ENCODE results near the gene FOXP4.

Gene FOXP4

DNA sequence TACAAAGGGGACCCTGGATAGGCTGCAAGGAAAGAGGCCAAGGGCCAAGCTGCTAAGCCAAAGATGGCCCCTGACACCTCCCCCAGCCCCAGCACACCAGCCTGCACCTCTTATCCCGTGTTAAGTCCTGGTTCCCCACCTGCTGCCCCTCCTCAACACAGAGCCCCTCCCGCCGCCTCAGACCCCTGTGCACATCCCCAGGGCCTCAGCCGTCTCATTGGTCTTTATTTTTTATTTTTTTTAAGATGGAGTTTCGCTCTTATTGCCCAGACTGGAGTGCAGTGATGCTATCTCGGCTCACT, 55.0 kb downstream of the FOXP4 start:
- Histone ChIP-seq H3K27ac (ENCODE audit: low read depth, low read length, poor library complexity, severe bottlenecking) (no peak overlapping the region), H3K9ac (ENCODE audit: low read length) (no peak overlapping the region), H3K9me2 (ENCODE audit: low read depth, low read length) (no peaks in the 10 kb centered on the region), H3K9me3 (ENCODE audit: low read length) (no peaks in the 10 kb centered on the region), H3K4me1 (ENCODE audit: insufficient read depth, low read length, severe bottlenecking) (peaks cover 10% of the 10 kb centered on the region), H4K20me1 (ENCODE audit: insufficient read depth, low read length) (no peaks in the 10 kb centered on the region), H3K79me2 (ENCODE audit: insufficient read depth, low read length) (no peaks in the 10 kb centered on the region), H3K4me3 (ENCODE audit: low read depth, low read length, poor library complexity, severe bottlenecking) (no peak overlapping the region), H3K36me3 (ENCODE audit: insufficient read depth, low read length) (no peaks in the 10 kb centered on the region), H2AFZ (ENCODE audit: low read length) (no peak overlapping the region), H3F3A (ENCODE audit: insufficient read depth, low read length) (no peaks in the 10 kb centered on the region), H3K4me2 (ENCODE audit: low read length) (no peak overlapping the region), H3K27me3 (ENCODE audit: insufficient read depth, low read length) (no peaks in the 10 kb centered on the region)
- TF ChIP-seq, protein P1, sequence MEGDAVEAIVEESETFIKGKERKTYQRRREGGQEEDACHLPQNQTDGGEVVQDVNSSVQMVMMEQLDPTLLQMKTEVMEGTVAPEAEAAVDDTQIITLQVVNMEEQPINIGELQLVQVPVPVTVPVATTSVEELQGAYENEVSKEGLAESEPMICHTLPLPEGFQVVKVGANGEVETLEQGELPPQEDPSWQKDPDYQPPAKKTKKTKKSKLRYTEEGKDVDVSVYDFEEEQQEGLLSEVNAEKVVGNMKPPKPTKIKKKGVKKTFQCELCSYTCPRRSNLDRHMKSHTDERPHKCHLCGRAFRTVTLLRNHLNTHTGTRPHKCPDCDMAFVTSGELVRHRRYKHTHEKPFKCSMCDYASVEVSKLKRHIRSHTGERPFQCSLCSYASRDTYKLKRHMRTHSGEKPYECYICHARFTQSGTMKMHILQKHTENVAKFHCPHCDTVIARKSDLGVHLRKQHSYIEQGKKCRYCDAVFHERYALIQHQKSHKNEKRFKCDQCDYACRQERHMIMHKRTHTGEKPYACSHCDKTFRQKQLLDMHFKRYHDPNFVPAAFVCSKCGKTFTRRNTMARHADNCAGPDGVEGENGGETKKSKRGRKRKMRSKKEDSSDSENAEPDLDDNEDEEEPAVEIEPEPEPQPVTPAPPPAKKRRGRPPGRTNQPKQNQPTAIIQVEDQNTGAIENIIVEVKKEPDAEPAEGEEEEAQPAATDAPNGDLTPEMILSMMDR (IDR thresholded peaks at IDR 0.05; ENCODE audit: low read length) = no peak
- no peak for TF ChIP-seq EZH2 (IDR thresholded peaks at IDR 0.05; ENCODE audit: borderline replicate concordance, low read length)

DNA sequence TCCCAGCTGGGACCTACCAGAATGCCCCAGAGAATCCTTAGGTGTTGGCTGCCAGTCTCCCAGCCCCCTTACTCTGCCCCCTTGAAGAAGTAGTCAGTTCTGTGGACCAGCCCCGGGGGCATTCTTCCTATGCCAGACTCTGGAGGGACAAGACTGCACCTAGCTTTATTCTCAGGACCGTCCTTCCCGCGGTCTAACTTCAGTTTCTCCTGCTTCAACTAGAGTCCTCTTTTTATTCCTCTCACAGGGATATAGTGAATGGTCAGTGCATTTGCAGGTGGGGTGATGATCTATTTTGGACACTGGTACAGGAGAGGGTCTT, 56.2 kb downstream of the FOXP4 start:
- H3K79me2 ChIP-seq (ENCODE audit: insufficient read depth, low read length) = no peaks in the 10 kb centered on the region
- no peaks in the 10 kb centered on the region for H4K20me1 ChIP-seq (ENCODE audit: insufficient read depth, low read length)
- peaks cover 10% of the 10 kb centered on the region for H3K4me1 ChIP-seq (ENCODE audit: insufficient read depth, low read length, severe bottlenecking)
- no peak overlapping the region for H3K9ac ChIP-seq (ENCODE audit: low read length)
- H3K4me2 ChIP-seq (ENCODE audit: low read length) = no peak overlapping the region
- H3K36me3 ChIP-seq (ENCODE audit: insufficient read depth, low read length) = no peaks in the 10 kb centered on the region
- H3F3A ChIP-seq (ENCODE audit: insufficient read depth, low read length) = no peaks in the 10 kb centered on the region
- TF ChIP-seq EZH2 (IDR thresholded peaks at IDR 0.05; ENCODE audit: borderline replicate concordance, low read length) = no peak
- TF ChIP-seq, protein P1 (IDR thresholded peaks at IDR 0.05; ENCODE audit: low read length) = no peak
- H2AFZ ChIP-seq (ENCODE audit: low read length) = no peak overlapping the region
- no peaks in the 10 kb centered on the region for H3K9me2 ChIP-seq (ENCODE audit: low read depth, low read length)
- H3K27ac ChIP-seq (ENCODE audit: low read depth, low read length, poor library complexity, severe bottlenecking) = no peak overlapping the region
- H3K9me3 ChIP-seq (ENCODE audit: low read length) = no peaks in the 10 kb centered on the region
- H3K27me3 ChIP-seq (ENCODE audit: insufficient read depth, low read length) = 0 out of 2 replicates have a peak, but pooled peaks cover under 1% of the 10 kb centered on the region
- no peak overlapping the region for H3K4me3 ChIP-seq (ENCODE audit: low read depth, low read length, poor library complexity, severe bottlenecking)

DNA sequence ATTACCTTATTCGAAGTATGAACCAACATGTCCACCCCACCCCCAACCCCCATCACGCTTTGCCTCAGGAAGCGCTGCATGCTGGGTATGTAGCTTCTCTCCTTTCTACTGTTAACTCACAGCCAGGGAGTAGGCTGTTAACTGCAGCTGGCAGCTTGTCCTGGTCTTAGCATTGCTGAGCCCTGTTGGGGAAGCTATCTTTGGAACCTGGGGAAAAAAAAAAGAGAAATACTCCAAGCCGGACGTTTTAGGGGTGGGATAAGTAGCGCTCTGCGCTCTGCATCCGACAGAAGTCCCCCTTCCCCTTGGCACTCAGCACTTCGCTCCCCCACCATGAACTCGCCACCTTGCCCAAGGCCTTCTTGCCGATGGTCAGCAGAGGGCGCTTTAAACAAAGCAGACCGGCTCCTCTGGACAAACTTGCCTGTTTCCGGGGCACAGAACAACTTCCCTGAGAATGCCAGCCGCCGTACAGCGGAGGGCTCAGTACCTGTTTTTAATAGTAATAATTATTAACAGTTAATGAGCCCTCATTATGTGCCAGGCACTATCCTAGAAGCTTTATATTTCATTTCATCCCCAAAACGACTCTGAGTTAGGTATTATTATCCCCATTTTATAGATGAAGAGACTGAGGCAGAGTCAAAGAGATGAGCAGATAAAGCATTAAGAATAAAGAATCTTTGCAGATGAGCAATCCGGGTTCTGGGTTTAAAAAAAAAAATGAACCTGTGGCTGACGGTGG, 56.9 kb downstream of the FOXP4 start:
- Histone ChIP-seq H3K27me3 (ENCODE audit: insufficient read depth, low read length) (0 out of 2 replicates have a peak, but pooled peaks cover 4% of the 10 kb centered on the region), H3K36me3 (ENCODE audit: insufficient read depth, low read length) (no peaks in the 10 kb centered on the region), H3K9me2 (ENCODE audit: low read depth, low read length) (no peaks in the 10 kb centered on the region), H2AFZ (ENCODE audit: low read length) (no peak overlapping the region), H3K4me3 (ENCODE audit: low read depth, low read length, poor library complexity, severe bottlenecking) (peak overlapping the region; percentile 12), H3K4me2 (ENCODE audit: low read length) (peak overlapping the region; percentile 34), H4K20me1 (ENCODE audit: insufficient read depth, low read length) (no peaks in the 10 kb centered on the region), H3K27ac (ENCODE audit: low read depth, low read length, poor library complexity, severe bottlenecking) (no peak overlapping the region), H3K9ac (ENCODE audit: low read length) (no peak overlapping the region), H3K9me3 (ENCODE audit: low read length) (no peaks in the 10 kb centered on the region), H3F3A (ENCODE audit: insufficient read depth, low read length) (no peaks in the 10 kb centered on the region), H3K79me2 (ENCODE audit: insufficient read depth, low read length) (no peaks in the 10 kb centered on the region), H3K4me1 (ENCODE audit: insufficient read depth, low read length, severe bottlenecking) (peaks cover 10% of the 10 kb centered on the region)
- TF ChIP-seq, protein P1 (IDR thresholded peaks at IDR 0.05; ENCODE audit: low read length) = peak; percentile 95
- no peak for TF ChIP-seq EZH2 (IDR thresholded peaks at IDR 0.05; ENCODE audit: borderline replicate concordance, low read length)

All from OCI-LY1 (cell line).